Epithelial cell of prostate (primary cell): ENCODE data around the gene DNAJB13.

Experiments used
- DNase-seq: peaks from one replicate; pipeline ENCODE4 v3.0.0-alpha.2; 2011; ENCODE audit warnings: low read depth, low spot score
- H3K27ac ChIP-seq: fragments of 450-650 bp; 2 replicates; pipeline ENCODE4 v1.5.1; 2017; ENCODE audit warnings: mild to moderate bottlenecking

DNAJB13 gene

GRCh38 chr11:73996161-73996747 lies 45.4 kb downstream of the DNAJB13 start:
- no peak overlapping the region for H3K27ac ChIP-seq
- DNase-seq = no peak

- no peak overlapping the region for H3K27ac ChIP-seq
Measured at GRCh38 chr11:73997120-73997770, 46.4 kb downstream of the DNAJB13 start.

GRCh38 chr11:73998846-73999575 lies 48.2 kb downstream of the DNAJB13 start:
- no peak for DNase-seq
- no peak overlapping the region for H3K27ac ChIP-seq

More at GRCh38 chr11:73997120-73997770, 46.4 kb downstream of the DNAJB13 start:
- DNase-seq = no peak

GRCh38 chr11:73999581-74000306 lies 48.9 kb downstream of the DNAJB13 start:
- no peak for DNase-seq
- H3K27ac ChIP-seq = no peak overlapping the region

- H3K27ac ChIP-seq = no peak overlapping the region
- DNase-seq = no peak
Measured at GRCh38 chr11:74000307-74001133, 49.7 kb downstream of the DNAJB13 start.

- no peak overlapping the region for H3K27ac ChIP-seq
Measured at GRCh38 chr11:74001822-74002286, 51.0 kb downstream of the DNAJB13 start.

GRCh38 chr11:74002832-74003231 lies 52.0 kb downstream of the DNAJB13 start:
- no peak for DNase-seq

More at GRCh38 chr11:74001822-74002286, 51.0 kb downstream of the DNAJB13 start:
- DNase-seq = no peak

GRCh38 chr11:74004046-74004695 lies 53.3 kb downstream of the DNAJB13 start:
- H3K27ac ChIP-seq = no peak overlapping the region
- DNase-seq = no peak

More at GRCh38 chr11:74002832-74003231, 52.0 kb downstream of the DNAJB13 start:
- no peak overlapping the region for H3K27ac ChIP-seq

- no peak overlapping the region for H3K27ac ChIP-seq
- DNase-seq = no peak
Measured at GRCh38 chr11:74004759-74005615, 54.2 kb downstream of the DNAJB13 start.

GRCh38 chr11:74005721-74006517 lies 55.1 kb downstream of the DNAJB13 start:
- no peak for DNase-seq
- H3K27ac ChIP-seq = no peak overlapping the region

GRCh38 chr11:74006743-74007304 lies 56.0 kb downstream of the DNAJB13 start:
- no peak overlapping the region for H3K27ac ChIP-seq
- no peak for DNase-seq

- no peak for DNase-seq
- no peak overlapping the region for H3K27ac ChIP-seq
Measured at GRCh38 chr11:74007691-74008372, 57.0 kb downstream of the DNAJB13 start.

GRCh38 chr11:74008373-74009229 lies 57.8 kb downstream of the DNAJB13 start, which contains the start of gene UCP3:
TSS of gene UCP3 (minus strand) at chr11:74009085. CDS start at chr11:74007042, 2,043 bp downstream.
- no peak within 1 kb of the TSS for H3K27ac ChIP-seq
- no peak for DNase-seq

- DNase-seq = no peak
- no peak overlapping the region for H3K27ac ChIP-seq
Measured at GRCh38 chr11:74009230-74009547, 58.4 kb downstream of the DNAJB13 start.

- H3K27ac ChIP-seq = no peak overlapping the region
- no peak for DNase-seq
Measured at GRCh38 chr11:74009675-74010305, 59.0 kb downstream of the DNAJB13 start.
